ENCODE data around the gene CACNG3.

DNA sequence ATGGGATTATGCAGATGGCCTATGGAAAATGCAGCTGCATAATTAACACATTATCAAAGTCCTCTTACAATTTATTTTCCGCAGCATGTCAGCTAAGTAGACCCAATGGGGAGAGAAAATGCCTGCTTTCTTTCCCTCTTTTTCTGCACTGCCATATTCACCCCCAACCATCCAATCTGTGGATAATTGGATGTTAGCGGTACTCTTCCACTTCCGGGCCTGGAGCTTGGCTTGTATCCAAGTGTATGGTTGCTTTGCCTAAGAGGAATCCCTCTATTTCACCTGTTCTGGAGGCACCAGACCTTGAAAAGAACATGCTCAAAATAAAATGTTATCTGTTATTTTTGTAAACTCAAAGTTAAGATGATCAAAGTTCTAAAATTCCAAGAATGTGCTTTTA is 41.1 kb upstream of the CACNG3 start:
- TF ChIP-seq, protein P1, sequence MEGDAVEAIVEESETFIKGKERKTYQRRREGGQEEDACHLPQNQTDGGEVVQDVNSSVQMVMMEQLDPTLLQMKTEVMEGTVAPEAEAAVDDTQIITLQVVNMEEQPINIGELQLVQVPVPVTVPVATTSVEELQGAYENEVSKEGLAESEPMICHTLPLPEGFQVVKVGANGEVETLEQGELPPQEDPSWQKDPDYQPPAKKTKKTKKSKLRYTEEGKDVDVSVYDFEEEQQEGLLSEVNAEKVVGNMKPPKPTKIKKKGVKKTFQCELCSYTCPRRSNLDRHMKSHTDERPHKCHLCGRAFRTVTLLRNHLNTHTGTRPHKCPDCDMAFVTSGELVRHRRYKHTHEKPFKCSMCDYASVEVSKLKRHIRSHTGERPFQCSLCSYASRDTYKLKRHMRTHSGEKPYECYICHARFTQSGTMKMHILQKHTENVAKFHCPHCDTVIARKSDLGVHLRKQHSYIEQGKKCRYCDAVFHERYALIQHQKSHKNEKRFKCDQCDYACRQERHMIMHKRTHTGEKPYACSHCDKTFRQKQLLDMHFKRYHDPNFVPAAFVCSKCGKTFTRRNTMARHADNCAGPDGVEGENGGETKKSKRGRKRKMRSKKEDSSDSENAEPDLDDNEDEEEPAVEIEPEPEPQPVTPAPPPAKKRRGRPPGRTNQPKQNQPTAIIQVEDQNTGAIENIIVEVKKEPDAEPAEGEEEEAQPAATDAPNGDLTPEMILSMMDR (IDR thresholded peaks at IDR 0.05; ENCODE audit: low read depth, low read length): no peak
- no peak for TF ChIP-seq EZH2phosphoT487 (IDR thresholded peaks at IDR 0.05; ENCODE audit: low read depth)

All from OCI-LY3 (cell line).